ENCODE data around the gene SHC3. TPM values are rescaled to one million over a fixed set of nuclear protein-coding genes. Genes with fewer than 3 reads are reported as not detected.
A peak's percentile ranks its signal among the peaks of the same experiment; 100 is the strongest.

Gene SHC3
- total and polyA plus RNA-seq, 9 of the 15 experiments (the other 6 are each of a cell fraction or from before 2014, with no cell fraction given): not detected

DNA sequence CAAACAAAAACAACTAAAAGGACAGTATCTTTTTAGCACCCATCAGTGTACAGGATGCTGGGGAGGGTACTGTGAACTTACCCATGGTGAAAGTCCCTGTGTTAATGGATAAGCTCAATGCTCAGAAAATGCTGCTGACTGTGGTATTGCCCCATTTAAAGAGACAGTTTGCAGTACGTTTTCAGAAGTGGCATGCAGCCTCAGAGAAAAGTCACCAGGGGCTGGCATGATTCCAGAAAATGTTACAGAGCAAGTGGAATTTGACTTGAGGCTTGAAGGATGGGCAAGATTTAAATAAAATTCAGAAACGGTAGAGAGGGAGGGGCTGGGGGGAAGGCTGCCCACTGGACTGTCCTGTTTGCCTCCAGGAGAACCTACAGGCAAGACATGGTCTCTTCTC lies 180.1 kb downstream of the SHC3 start:
- no CpG with 5 or more reads among the region's 2 CpGs for WGBS (ENCODE audit: insufficient coverage, low coverage, missing lambda C conversion rate)
- H3K9me1 ChIP-seq (ENCODE audit: control insufficient read depth, insufficient read depth, low read length): no peaks in the 10 kb centered on the region
- BruUV-seq (replicated peaks): no TSS peak
- in situ Hi-C loops (cut with MboI): no loop called here
- ChIA-PET CTCF (ENCODE audit: low intra/inter-chr PET ratio) (no interaction called here), POLR2A (no interaction called here)
- FAIRE-seq: no peak
- intact Hi-C loops (cut with micrococcal nuclease): loop anchor here (10.0 kb wide), 1 partner anchor 314 kb away; no protein-coding TSS in a partner anchor
- no peaks in the 10 kb centered on the region for H3K9me3 ChIP-seq (replicated peaks; ENCODE audit: control insufficient read depth, insufficient read depth, low read depth, low read length)
- H3K27me3 ChIP-seq (ENCODE audit: control insufficient read depth in 2 of 2, insufficient read depth in 2 of 2, low read length in 2 of 2): peaks cover 0 to 31% of the 10 kb centered on the region in 2 experiments; a peak in 2 of 5 replicates
- DNase-seq (ENCODE audit: extremely low read depth in 1 of 4, low spot score in 3 of 4): no peak
- no peaks in the 10 kb centered on the region for H4K20me1 ChIP-seq (replicated peaks; ENCODE audit: control insufficient read depth, insufficient read depth, low read length)
- H3K4me1 ChIP-seq (replicated peaks in 1 of 2; ENCODE audit: control insufficient read depth in 2 of 2, insufficient read depth in 2 of 2, low read length in 2 of 2): peaks cover 3 to 9% of the 10 kb centered on the region in 2 experiments; a peak in 3 of 5 replicates
- no peaks in the 10 kb centered on the region for H3K36me3 ChIP-seq (ENCODE audit: control insufficient read depth, insufficient read depth, low read length)
- H2AFZ ChIP-seq (ENCODE audit: low read depth, low read length): no peak overlapping the region
- no peak for ATAC-seq
- H3K4me3 ChIP-seq: no peak overlapping the region
- TF ChIP-seq NFIC (IDR thresholded peaks at IDR 0.05): peak; percentile 27; the same call in 1 of the 2 replicates
- TF ChIP-seq NFYB (IDR thresholded peaks at IDR 0.05; ENCODE audit: extremely low read depth, insufficient read length): no peak
- no peak overlapping the region for H3K4me2 ChIP-seq (ENCODE audit: insufficient read depth, low read length)
- H3K27ac ChIP-seq (ENCODE audit: extremely low read depth, low read depth, low read length): no peak overlapping the region
- no peaks in the 10 kb centered on the region for H3K79me2 ChIP-seq (ENCODE audit: control insufficient read depth, insufficient read depth, low read length)
- no peak overlapping the region for H3K9ac ChIP-seq (ENCODE audit: insufficient read depth in 1 of 2, low read depth in 2 of 2, low read length in 2 of 2)

DNA sequence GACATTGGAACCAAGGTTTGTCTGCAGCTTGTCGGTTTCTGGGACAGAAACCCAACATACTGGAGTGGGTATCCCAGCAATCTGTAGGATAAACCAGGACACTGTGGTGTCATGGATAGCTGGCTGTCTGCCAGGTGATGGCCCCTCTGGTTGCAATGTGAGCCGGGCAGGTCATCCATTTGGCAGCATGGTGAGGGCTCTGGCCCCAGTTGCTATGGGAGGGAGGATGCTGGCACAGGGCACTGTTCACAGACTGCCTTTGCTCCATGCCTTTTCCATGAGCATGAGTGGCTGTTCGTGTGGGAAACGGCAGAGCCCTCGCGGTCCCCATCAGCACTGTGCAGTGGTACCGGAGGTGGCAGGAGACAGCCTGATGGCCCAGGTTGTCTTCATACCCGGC lies 181.0 kb downstream of the SHC3 start:
- FAIRE-seq (no peak), ATAC-seq (no peak), DNase-seq (ENCODE audit: extremely low read depth in 1 of 4, low spot score in 3 of 4) (no peak)
- Histone ChIP-seq H3K4me1 (replicated peaks in 1 of 2; ENCODE audit: control insufficient read depth in 2 of 2, insufficient read depth in 2 of 2, low read length in 2 of 2) (peaks cover 3 to 9% of the 10 kb centered on the region in 2 experiments; a peak in 3 of 5 replicates), H3K27ac (ENCODE audit: extremely low read depth, low read depth, low read length) (no peak overlapping the region), H3K4me3 (no peak overlapping the region), H3K9me1 (ENCODE audit: control insufficient read depth, insufficient read depth, low read length) (no peaks in the 10 kb centered on the region), H2AFZ (ENCODE audit: low read depth, low read length) (no peak overlapping the region), H3K9ac (ENCODE audit: insufficient read depth in 1 of 2, low read depth in 2 of 2, low read length in 2 of 2) (no peak overlapping the region), H4K20me1 (replicated peaks; ENCODE audit: control insufficient read depth, insufficient read depth, low read length) (no peaks in the 10 kb centered on the region), H3K36me3 (ENCODE audit: control insufficient read depth, insufficient read depth, low read length) (no peaks in the 10 kb centered on the region), H3K4me2 (ENCODE audit: insufficient read depth, low read length) (no peak overlapping the region), H3K9me3 (replicated peaks; ENCODE audit: control insufficient read depth, insufficient read depth, low read depth, low read length) (no peaks in the 10 kb centered on the region), H3K79me2 (ENCODE audit: control insufficient read depth, insufficient read depth, low read length) (no peaks in the 10 kb centered on the region), H3K27me3 (ENCODE audit: control insufficient read depth in 2 of 2, insufficient read depth in 2 of 2, low read length in 2 of 2) (peaks cover 0 to 31% of the 10 kb centered on the region in 2 experiments; a peak in 2 of 5 replicates)
- peak; percentile 21; the same call in 1 of the 2 replicates for TF ChIP-seq NFIC (IDR thresholded peaks at IDR 0.05)
- no peak for TF ChIP-seq ZNF830 (CRISPR knock-in tag; IDR thresholded peaks at IDR 0.05)
- in situ Hi-C loops (cut with MboI) (no loop called here), intact Hi-C loops (cut with micrococcal nuclease) (loop anchor here (10.0 kb wide), 1 partner anchor 313 kb away; no protein-coding TSS in a partner anchor)
- WGBS (ENCODE audit: insufficient coverage, low coverage, missing lambda C conversion rate): 54% methylated on average over 7 of the region's 8 CpGs
- POLR2A ChIA-PET: interaction anchor here (0.6 kb wide), 1 partner anchor 465 kb away, joined by 3 read pairs; no protein-coding TSS in a partner anchor
- CTCF ChIA-PET (ENCODE audit: low intra/inter-chr PET ratio): no interaction called here
- BruUV-seq (replicated peaks): no TSS peak
